Right renal cortex interstitium (tissue), 3 donors: Measurements from ENCODE around the gene NOC4L. TPM values are rescaled to one million over a fixed set of nuclear protein-coding genes. Genes with fewer than 3 reads are reported as not detected.
"Not testable (repeated sequence)": the region's sequence is repeated elsewhere in the genome, so short reads cannot be mapped to it uniquely, and the experiment has no call there.

ENCODE experiments used
- DNase-seq, 3 donors: peaks; one replicate each; pipeline ENCODE4 v3.0.0-alpha.2; 2013; ENCODE audit warnings: low read depth in 3 of 3, low spot score in 2 of 3
- polyA plus RNA-seq, 3 donors: library from polyadenylated mRNA; unstranded; fragments of 120-200 nt; gene quantifications; one replicate each; pipeline ENCODE4 v1.2.1, GENCODE V29; 2013; ENCODE audit not compliant: insufficient read length in 3 of 3

NOC4L gene
- polyA plus RNA-seq, 3 donors: 10.9 to 12.4 (median 11.3) TPM

DNA sequence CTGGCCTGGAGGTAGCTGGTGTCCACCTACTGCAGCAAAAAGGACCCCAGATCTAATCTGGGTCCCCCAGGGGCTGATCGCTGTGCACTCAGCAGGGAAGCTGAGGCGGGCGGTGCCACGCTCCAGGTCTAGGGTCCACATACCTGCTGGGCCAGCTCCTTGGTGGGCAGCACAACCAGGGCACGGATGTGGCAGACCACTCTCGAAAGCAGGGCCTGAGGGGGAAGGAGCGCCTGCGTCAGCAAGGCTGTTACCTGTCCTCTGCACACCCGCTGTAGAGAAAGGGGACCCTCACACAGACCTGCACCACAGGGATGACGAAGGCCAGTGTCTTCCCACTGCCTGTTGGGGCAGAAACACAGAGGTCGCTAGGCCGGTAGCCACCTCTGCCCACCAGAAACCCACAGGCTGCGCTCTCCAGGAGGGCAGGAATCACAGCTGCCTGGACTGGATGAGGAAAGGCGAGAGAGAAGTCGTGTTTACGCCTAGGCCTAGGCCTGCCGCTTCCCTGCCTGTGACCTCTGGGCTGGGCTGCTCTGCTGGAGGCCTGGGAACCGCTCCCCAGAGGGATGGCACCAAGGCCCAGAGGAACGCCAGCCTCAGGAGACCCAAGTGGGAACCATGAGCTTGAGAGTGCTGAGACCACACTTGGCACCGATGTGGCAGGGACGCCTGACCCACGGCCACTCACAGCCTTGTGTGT, 2.1 kb upstream of the NOC4L start:
- no peak for DNase-seq

DNA sequence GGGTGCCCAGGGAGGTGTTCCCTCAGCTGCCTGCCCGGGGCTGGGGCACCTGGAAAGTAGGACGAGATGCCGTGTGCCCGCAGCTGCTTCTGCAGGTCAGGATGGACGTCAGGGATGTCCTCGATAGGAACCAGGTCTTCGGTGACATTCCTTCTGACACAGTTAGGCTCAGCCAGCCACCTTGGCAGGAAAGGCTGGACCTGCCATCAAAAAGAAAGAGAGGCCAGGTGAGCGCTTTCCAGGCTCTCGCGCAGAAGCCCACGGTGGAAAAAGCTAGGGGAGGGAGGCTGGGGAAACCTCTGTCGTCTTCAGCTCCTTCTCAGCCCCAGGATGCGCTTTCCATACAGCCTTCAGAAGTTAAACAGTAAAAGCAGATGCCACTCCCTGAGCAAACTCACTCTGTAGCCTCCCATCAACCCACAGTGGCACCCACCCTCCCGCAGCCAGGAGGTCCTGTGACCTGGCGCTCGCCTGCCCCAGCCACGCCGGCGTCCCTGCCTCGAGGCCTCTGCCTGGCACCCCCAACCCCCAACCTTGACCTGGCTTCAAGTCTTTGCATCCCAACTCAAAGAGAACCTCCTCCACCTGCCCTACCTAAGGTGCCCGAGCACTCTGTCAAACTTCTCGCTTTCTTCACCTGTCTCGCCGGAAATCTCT, 1.4 kb upstream of the NOC4L start:
- DNase-seq: no peak

DNA sequence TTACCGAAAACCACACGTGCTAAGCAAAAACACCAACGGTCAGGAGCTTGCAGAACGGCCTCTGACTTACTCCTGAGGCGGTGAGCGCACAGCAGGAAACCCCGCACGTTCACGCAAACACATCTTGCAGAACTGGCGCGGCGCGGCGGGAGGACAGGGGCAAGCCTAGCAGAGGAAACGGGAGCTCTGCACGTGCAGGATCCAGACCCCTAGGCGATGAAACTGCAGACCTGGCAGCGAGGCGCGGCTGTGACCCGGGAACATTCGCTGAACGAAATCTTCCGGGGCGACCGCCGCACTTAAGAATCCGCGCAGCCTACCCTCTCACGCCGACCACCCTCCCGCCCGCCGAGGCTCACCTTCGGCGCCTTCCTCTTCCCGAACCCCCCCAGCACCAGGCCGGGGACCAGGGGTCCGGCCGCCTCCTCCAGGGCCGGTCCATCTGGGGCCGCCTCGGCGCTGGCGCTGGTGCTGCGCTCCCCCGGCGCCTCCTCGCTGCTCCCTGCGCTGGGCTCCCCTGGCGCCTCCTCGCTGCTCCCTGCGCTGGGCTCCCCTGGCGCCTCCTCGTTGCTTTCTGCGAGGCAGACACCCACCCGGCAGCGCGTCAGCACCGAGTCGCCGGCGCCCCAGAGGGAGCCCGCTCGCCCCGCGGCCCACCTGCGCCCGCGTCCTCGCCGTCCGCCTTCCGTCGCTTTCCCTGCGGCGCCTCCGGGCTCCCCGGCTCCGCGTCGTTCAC, 753 bp upstream of the NOC4L start:
- no peak for DNase-seq

DNA sequence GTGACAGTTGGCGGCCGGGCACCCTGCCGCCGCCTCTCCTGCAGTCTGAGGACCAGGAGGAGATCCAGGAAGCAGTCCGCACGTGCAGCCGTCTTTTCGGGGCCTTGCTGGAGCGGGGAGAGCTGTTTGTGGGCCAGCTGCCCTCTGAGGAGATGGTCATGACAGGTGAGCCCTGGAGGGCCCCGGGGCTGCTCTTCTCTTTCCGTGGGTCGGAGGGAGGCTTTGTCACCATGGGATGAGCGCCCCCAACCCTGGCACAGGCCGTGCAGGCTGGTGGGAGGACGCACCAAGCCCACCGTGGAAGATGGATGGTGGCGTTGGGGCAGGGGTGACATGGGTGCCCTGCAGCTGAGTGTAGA, 532 bp downstream of the NOC4L start:
- no peak for DNase-seq

DNA sequence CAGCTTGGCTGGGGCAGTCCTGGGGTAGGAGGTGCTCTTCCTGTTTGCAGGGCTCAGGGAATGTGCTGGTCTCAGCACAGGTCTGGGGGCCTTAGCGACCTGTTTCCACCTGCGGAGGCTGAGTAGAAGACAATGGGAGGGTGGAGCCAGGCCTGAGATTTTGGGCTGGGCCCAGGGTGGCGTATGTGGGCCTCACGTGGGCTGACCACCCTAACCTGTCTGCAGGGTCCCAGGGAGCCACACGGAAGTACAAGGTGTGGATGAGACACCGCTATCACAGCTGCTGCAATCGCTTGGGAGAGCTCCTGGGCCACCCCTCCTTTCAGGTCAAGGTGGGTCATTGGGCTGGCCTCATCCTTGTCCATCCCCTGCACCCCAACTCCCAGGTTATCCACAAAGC, 1.1 kb downstream of the NOC4L start:
- no peak for DNase-seq

DNA sequence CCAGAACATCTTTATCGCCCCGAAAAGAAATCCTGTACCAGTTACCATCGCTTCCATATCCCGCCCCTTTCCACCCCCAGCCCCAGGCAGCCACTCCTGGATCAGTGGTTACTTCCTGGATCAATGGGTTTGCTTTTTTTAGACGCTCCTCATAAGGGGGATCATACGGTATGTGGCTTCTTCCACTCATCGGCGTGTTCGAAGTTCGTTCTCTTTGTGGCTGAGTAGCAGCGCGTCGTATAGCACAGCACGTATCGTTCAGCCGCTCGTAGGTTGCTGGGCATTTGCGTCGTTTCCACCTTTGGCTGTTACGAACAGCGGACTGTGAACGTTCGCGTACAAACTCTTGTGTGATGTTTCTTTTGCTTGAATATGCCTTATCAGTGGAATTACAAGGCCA, 1.8 kb downstream of the NOC4L start:
- DNase-seq: no peak

DNA sequence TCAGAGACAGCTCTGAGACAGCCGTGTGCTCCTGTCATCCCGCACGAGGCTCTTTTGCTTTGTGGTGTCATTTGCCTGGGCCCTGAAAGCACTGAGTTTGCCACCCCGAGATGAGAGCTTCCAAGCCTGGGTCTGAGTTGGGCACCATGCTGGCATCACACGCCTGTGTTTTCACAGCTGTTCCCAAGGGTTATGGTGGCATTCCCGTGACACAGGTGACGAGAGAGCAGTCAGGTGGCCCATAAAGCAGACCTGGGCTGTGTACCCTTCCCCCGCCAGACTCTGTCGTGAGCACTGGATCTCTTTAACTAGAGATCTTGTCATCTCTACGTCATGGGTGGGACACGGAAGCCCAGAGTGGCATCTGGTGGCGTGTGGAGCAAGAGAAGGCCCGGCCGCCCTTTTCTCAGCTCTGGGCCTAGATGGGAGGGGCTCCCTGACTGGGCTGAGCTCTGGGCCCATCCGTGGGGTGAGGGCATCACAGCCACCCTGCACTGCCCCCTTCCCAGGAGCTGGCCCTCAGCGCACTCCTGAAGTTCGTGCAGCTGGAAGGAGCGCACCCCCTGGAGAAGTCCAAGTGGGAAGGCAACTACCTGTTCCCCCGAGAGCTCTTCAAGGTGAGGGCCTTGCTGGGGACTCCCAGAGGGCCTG, 2.6 kb downstream of the NOC4L start:
- no peak for DNase-seq

DNA sequence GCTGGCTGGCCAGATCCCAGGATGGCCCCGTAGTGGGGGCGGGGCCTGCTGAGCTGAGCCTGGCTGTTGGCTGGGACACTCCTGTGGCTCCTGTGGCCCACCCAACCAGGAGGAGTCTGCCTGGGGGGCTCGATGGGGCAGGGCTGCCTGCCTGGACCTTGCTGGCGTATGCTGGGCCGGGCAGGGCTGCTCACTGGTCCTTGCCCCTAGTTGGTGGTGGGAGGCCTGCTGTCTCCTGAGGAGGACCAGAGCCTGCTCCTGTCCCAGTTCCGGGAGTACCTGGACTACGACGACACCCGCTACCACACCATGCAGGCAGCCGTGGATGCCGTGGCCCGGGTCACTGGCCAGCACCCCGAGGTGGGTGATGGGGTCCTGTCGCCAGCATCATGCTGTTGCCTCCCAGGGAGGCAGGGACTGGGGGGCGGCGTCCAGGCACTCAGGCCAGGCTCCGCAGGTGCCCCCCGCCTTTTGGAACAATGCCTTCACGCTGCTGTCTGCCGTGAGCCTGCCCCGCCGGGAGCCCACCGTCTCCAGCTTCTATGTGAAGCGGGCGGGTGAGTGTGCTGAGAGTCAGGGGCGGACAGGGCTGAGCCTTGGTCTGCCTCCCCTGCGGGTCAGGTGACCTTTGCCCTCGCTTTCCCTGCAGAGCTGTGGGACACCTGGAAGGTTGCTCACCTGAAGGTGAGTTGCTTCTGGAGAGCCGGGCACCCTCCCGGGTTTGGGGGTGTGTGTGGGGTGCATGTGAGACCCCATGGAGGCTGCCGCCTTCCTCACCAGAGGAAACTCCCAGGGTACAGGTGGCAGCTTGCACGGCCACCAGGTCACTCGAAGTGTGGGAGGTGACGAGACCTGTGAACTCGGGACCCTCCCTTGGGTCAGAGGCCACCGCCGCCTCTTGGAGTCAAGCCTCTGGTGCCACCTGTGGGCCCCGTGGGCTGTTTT, 3.4 kb downstream of the NOC4L start:
- DNase-seq: no peak

DNA sequence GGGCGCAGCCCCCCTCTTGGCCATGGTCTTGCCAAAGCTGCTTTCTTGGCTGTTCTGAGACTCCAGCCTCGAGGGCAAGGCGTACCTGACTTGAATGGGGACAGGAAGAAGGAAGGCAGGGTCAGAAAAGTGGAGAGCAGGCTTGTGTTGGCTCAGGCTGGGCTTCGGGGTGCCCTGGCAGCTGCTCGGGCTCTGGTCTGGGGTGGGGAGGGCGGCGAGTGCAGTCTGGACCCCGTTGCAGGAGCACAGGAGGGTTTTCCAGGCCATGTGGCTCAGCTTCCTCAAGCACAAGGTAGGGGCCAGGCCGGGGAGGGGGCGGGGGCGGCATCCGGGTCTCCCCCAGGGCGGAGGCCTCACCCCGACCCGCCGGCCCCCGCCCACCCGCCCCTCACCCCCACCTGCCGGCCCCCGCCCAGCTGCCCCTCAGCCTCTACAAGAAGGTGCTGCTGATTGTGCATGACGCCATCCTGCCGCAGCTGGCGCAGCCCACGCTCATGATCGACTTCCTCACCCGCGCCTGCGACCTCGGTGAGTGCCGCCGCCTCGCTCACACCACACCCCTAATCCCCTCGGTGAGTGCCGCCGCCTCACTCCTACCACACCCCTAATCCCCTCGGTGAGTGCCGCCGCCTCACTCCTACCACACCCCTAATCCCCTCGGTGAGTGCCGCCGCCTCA, 4.2 kb downstream of the NOC4L start:
- no peak for DNase-seq

DNA sequence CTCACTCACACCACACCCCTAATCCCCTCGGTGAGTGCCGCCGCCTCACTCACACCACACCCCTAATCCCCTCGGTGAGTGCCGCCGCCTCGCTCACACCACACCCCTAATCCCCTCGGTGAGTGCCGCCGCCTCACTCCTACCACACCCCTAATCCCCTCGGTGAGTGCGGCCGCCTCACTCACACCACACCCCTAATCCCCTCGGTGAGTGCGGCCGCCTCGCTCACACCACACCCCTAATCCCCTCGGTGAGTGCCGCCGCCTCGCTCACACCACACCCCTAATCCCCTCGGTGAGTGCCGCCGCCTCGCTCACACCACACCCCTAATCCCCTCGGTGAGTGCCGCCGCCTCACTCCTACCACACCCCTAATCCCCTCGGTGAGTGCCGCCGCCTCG, 5.3 kb downstream of the NOC4L start:
- DNase-seq: not testable (repeated sequence)

DNA sequence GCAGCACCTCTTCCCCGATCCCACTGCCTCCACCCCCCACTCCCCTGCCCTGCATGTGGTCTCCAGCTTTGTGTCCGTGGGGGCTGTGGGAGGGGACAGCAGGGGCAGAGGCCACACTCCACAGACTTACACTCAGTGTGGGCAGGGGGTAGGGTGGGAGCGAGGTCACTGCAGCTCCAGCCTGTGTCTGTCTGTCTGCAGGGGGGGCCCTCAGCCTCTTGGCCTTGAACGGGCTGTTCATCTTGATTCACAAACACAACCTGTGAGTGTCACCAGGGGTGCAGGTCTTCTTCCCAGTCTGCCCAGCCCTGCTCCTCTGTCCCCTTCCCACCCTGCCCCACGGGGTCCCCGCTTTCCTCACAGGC, 6.5 kb downstream of the NOC4L start:
- no peak for DNase-seq

DNA sequence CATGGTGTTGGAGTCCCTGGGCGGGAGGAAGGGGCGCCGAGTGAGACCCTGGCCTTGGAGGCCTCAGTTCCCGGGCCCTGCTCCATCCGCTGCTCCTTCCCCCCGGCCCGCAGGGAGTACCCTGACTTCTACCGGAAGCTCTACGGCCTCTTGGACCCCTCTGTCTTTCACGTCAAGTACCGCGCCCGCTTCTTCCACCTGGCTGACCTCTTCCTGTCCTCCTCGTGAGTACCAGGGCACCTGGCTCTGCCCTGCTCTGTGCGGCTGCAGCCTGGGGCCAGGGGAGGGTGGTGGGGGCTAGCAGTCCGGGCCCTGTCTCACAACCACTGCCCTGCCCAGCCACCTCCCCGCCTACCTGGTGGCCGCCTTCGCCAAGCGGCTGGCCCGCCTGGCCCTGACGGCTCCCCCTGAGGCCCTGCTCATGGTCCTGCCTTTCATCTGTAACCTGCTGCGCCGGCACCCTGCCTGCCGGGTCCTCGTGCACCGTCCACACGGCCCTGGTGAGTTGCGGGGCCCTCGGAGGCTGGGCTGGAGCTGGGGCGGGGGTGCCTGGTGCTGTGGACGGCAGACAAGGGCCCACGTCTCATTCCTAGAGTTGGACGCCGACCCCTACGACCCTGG, 7.0 kb downstream of the NOC4L start:
- DNase-seq: no peak

DNA sequence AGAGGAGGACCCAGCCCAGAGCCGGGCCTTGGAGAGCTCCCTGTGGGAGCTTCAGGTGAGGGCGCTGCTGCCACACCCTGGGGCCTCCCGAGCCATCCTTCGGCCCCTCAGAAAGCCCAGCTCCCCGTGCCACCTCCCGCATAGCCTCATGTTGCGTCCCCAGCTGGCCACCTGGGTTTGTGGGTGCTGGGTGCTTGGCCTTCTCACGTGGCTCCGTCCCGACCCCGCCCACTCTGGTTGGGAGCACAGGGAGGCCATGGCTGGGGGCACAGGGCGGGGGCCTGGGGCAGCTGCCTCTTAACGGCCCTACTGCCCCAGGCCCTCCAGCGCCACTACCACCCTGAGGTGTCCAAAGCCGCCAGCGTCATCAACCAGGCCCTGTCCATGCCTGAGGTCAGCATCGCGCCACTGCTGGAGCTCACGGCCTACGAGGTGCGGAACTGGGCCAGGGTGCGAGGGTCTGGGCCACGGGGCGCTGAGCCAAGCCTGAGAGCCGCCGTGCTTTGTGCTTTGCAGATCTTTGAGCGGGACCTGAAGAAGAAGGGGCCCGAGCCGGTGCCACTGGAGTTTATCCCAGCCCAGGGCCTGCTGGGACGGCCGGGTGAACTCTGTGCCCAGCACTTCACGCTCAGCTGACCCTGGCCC, 7.6 kb downstream of the NOC4L start:
- DNase-seq: no peak

DNA sequence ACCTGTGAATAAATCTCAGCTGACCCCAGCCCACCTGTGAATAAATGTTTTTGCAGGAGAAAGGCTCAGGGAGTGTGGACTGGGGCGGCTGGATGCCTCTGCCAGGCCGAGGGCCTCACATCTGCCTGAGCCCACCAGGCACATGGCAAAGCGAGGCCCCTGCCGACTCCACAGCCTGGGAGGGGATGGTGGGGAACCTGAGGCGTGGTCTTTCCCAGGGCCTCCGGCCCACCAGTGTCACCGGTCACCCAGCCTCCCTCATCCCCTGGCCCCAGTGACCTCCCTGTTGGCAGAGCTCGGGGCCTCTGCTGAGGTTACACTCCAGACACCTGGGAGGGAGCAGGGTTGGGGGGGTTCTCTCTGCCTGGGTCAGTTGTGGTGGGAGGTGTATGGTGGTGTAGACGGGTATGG, 8.2 kb downstream of the NOC4L start:
- DNase-seq: no peak

DNA sequence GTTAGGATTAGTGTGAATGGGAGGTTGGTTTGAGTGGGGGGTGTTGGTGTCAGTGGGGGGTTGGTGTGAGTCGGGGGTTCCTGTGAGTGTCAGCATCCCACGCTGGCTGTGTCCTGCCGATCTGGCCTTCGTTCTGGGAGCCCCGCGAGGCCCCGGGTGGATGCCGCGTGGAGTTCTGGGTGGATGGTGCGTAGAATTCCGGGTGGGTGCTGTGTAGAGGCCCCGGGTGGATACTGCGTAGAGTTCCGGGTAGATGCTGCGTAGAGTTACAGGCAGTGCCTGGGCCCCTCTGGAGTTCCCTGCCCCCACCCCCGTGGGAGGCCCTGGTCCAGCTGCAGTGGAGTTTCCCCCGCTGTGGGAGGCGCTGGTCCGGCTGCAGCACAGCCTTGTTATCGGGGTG, 8.7 kb downstream of the NOC4L start:
- DNase-seq: no peak

DNA sequence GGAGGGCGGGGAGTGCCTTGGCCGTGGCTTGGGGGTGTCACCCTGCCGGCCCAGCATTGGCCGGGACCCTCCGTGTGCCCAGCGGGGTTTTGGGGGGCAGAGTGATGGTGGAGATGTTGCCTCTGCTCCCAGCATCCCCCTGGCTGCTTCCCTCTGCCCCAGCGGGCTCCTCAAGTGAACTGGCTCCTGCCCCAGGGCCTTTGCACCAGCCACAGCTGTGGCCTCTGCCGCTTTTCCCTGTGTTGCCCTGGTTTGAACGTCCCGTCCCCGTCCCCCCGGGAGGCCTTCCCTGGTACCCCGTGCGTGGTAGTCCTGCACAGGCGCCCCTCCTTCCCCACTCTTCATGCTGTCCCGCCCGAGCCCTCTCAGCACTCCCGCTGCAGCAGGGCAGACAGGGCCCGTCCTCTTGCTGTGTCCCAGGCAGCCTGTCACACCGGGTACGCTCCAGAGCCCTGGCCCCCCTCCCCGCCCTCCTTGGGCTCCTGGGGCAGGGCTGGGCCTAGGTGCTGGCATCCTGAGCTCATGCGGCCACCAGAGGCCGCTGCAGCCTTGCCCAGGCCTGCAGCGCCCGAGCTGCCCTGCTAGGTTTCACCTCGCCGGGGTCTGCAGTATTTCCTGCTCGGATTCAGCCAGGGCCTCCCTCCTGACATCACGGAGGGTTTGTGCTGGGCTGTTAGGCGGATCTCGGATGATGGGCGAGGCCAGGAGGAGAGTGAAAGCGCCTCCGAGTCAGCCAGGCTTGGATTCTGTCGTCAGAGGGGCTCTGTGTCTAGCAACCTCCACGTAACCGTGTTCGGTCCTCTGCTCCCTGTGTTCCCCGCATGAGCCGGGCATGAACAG, 9.5 kb downstream of the NOC4L start:
- DNase-seq: peak; percentile 78 to 84 (median 79)

DNA sequence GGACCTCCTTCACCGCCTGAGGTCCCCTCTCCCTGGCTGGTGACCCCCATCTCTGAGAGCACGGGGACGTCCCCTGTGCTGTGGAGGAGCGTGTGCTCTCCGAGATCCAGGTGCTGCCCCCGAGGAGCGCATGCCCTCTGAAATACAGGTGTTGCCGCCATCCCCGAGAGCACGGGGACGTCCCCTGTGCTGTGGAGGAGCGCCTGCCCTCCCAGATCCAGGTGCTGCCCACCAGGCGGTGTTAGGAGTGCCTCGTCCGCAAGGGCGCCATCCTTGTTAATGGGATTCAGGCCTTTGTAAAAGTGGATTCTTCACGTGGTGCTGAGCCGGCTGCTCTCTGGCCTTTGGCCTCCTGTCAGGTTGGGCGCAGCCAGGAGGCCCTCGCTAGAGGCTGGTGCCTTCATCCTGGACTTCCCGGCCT, 10.1 kb downstream of the NOC4L start:
- no peak for DNase-seq
